Measurements from ENCODE around the gene HIC1.
"Not testable (repeated sequence)": the region's sequence is repeated elsewhere in the genome, so short reads cannot be mapped to it uniquely, and the experiment has no call there.

Gene HIC1

GRCh38 chr17:2054512-2055291, at the start of gene HIC1:
TSS of gene HIC1 (plus strand) at chr17:2055103. CDS start at chr17:2056691, 1,588 bp downstream.
- DNase-seq: peak; percentile 74

- no peak for DNase-seq
Observed at GRCh38 chr17:2008332-2009126, 46.4 kb upstream of the HIC1 start.

- DNase-seq: no peak
Observed at GRCh38 chr17:2009737-2010136, 45.2 kb upstream of the HIC1 start.

GRCh38 chr17:2011411-2012371, 43.2 kb upstream of the HIC1 start:
- DNase-seq: no peak

- DNase-seq: no peak
Observed at GRCh38 chr17:2012499-2012898, 42.4 kb upstream of the HIC1 start.

- not testable (repeated sequence) for DNase-seq
Observed at GRCh38 chr17:2013220-2013993, 41.5 kb upstream of the HIC1 start.

- DNase-seq: no peak
Observed at GRCh38 chr17:2013994-2014317, 40.9 kb upstream of the HIC1 start.

GRCh38 chr17:2015314-2015713, 39.6 kb upstream of the HIC1 start:
- DNase-seq: no peak

GRCh38 chr17:2016494-2016893, 38.4 kb upstream of the HIC1 start:
- no peak for DNase-seq

- no peak for DNase-seq
Observed at GRCh38 chr17:2017274-2017941, 37.5 kb upstream of the HIC1 start.

GRCh38 chr17:2018716-2019510, 36.0 kb upstream of the HIC1 start:
- DNase-seq: no peak

GRCh38 chr17:2019723-2020122, 35.2 kb upstream of the HIC1 start:
- no peak for DNase-seq

GRCh38 chr17:2020721-2021120, 34.2 kb upstream of the HIC1 start:
- no peak for DNase-seq

- no peak for DNase-seq
Observed at GRCh38 chr17:2022647-2023240, 32.2 kb upstream of the HIC1 start.

GRCh38 chr17:2023256-2023655, 31.6 kb upstream of the HIC1 start:
- no peak for DNase-seq

- DNase-seq: no peak
Observed at GRCh38 chr17:2023692-2024571, 31.0 kb upstream of the HIC1 start.

GRCh38 chr17:2024572-2025219, 30.2 kb upstream of the HIC1 start:
- no peak for DNase-seq

- peak; percentile 43 for DNase-seq
Observed at GRCh38 chr17:2025220-2025621, 29.7 kb upstream of the HIC1 start, which contains the start of gene RTN4RL1. TSS of gene RTN4RL1 (minus strand) at chr17:2025334. CDS start at chr17:2024865, 469 bp downstream.

Data from activated CD4-positive, alpha-beta T cell treated with anti-CD3 and anti-CD28 coated beads, Interleukin-2, amount 50 U/mL, for 16 hours (primary cell).